ENCODE results near the gene AURKA.

DNA sequence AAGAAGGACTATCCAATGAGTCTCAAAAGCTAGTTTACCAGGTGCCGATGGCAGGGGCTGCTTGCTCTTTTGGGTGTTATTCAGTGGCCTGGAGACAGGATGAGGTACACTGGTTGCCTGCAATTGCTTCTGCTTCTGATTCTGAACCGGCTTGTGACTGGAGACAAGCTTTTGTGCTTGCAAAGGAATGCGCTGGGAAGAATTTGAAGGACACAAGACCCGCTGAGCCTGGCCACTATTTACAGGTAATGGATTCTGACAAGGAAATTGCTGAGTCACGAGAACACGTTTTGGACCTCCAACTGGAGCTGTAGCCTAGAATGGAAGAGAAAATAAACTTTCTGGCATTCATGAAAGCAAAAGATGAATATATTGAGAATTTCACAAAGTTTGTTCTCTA lies 5.8 kb downstream of the AURKA start:
- no peak for TF ChIP-seq PPARA (CRISPR knock-in tag; IDR thresholded peaks at IDR 0.05; ENCODE audit: borderline replicate concordance)
- TF ChIP-seq, protein P1, sequence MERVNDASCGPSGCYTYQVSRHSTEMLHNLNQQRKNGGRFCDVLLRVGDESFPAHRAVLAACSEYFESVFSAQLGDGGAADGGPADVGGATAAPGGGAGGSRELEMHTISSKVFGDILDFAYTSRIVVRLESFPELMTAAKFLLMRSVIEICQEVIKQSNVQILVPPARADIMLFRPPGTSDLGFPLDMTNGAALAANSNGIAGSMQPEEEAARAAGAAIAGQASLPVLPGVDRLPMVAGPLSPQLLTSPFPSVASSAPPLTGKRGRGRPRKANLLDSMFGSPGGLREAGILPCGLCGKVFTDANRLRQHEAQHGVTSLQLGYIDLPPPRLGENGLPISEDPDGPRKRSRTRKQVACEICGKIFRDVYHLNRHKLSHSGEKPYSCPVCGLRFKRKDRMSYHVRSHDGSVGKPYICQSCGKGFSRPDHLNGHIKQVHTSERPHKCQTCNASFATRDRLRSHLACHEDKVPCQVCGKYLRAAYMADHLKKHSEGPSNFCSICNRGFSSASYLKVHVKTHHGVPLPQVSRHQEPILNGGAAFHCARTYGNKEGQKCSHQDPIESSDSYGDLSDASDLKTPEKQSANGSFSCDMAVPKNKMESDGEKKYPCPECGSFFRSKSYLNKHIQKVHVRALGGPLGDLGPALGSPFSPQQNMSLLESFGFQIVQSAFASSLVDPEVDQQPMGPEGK (CRISPR knock-in tag; IDR thresholded peaks at IDR 0.05; ENCODE audit: borderline replicate concordance) = no peak
- TF ChIP-seq ZFP3 (CRISPR knock-in tag; IDR thresholded peaks at IDR 0.05) = no peak
- no peak for TF ChIP-seq GLIS3 (CRISPR knock-in tag; IDR thresholded peaks at IDR 0.05)
- TF ChIP-seq, protein P2, sequence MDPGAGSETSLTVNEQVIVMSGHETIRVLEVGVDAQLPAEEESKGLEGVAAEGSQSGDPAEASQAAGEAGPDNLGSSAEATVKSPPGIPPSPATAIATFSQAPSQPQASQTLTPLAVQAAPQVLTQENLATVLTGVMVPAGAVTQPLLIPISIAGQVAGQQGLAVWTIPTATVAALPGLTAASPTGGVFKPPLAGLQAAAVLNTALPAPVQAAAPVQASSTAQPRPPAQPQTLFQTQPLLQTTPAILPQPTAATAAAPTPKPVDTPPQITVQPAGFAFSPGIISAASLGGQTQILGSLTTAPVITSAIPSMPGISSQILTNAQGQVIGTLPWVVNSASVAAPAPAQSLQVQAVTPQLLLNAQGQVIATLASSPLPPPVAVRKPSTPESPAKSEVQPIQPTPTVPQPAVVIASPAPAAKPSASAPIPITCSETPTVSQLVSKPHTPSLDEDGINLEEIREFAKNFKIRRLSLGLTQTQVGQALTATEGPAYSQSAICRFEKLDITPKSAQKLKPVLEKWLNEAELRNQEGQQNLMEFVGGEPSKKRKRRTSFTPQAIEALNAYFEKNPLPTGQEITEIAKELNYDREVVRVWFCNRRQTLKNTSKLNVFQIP (CRISPR knock-in tag; IDR thresholded peaks at IDR 0.05; ENCODE audit: borderline replicate concordance, low read depth) = no peak
- TF ChIP-seq BACH2 (CRISPR knock-in tag; IDR thresholded peaks at IDR 0.05; ENCODE audit: borderline replicate concordance) = no peak
- no peak for TF ChIP-seq ISL1 (CRISPR knock-in tag; IDR thresholded peaks at IDR 0.05)
- no peak for TF ChIP-seq ARNTL (CRISPR knock-in tag; IDR thresholded peaks at IDR 0.05; ENCODE audit: borderline replicate concordance, low read depth)
- TF ChIP-seq, protein P3, sequence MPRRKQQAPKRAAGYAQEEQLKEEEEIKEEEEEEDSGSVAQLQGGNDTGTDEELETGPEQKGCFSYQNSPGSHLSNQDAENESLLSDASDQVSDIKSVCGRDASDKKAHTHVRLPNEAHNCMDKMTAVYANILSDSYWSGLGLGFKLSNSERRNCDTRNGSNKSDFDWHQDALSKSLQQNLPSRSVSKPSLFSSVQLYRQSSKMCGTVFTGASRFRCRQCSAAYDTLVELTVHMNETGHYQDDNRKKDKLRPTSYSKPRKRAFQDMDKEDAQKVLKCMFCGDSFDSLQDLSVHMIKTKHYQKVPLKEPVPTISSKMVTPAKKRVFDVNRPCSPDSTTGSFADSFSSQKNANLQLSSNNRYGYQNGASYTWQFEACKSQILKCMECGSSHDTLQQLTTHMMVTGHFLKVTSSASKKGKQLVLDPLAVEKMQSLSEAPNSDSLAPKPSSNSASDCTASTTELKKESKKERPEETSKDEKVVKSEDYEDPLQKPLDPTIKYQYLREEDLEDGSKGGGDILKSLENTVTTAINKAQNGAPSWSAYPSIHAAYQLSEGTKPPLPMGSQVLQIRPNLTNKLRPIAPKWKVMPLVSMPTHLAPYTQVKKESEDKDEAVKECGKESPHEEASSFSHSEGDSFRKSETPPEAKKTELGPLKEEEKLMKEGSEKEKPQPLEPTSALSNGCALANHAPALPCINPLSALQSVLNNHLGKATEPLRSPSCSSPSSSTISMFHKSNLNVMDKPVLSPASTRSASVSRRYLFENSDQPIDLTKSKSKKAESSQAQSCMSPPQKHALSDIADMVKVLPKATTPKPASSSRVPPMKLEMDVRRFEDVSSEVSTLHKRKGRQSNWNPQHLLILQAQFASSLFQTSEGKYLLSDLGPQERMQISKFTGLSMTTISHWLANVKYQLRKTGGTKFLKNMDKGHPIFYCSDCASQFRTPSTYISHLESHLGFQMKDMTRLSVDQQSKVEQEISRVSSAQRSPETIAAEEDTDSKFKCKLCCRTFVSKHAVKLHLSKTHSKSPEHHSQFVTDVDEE (CRISPR knock-in tag; IDR thresholded peaks at IDR 0.05) = no peak
- no peak for TF ChIP-seq RARB (CRISPR knock-in tag; IDR thresholded peaks at IDR 0.05)
- TF ChIP-seq ZFP30 (CRISPR knock-in tag; IDR thresholded peaks at IDR 0.05) = no peak

Measured in SK-N-SH treated with all-trans-retinoic acid at 6 μM for 48 hours (cell line).